GM21526 (cell line): ENCODE data around the gene KCTD14.
"Not testable (repeated sequence)": the region's sequence is repeated elsewhere in the genome, so short reads cannot be mapped to it uniquely, and the experiment has no call there.

ENCODE experiments used
- ATAC-seq: cut with Tn5 transposase; IDR thresholded peaks from one replicate; pipeline ENCODE4 v1.9.1; 2021; ENCODE audit warnings: moderate library complexity; ENCODE audit not compliant: unreplicated experiment, low FRiP score

The KCTD14 gene

GRCh38 chr11:78049348-78049747 is 26.3 kb upstream of the KCTD14 start:
- no peak for ATAC-seq

GRCh38 chr11:78048561-78048960 is 25.5 kb upstream of the KCTD14 start:
- ATAC-seq = no peak

GRCh38 chr11:78046486-78046854 is 23.4 kb upstream of the KCTD14 start:
- no peak for ATAC-seq

- peak; percentile 66 for ATAC-seq
Measured at GRCh38 chr11:78045851-78046485, 22.9 kb upstream of the KCTD14 start.

GRCh38 chr11:78044706-78045105 is 21.6 kb upstream of the KCTD14 start:
- no peak for ATAC-seq

- ATAC-seq = no peak
Measured at GRCh38 chr11:78041843-78042440, 18.9 kb upstream of the KCTD14 start.

- ATAC-seq = not testable (repeated sequence)
Measured at GRCh38 chr11:78041380-78041719, 18.3 kb upstream of the KCTD14 start.

- ATAC-seq = no peak
Measured at GRCh38 chr11:78040691-78041379, 17.8 kb upstream of the KCTD14 start.

- no peak for ATAC-seq
Measured at GRCh38 chr11:78039919-78040671, 17.0 kb upstream of the KCTD14 start.

GRCh38 chr11:78039391-78039918 is 16.4 kb upstream of the KCTD14 start:
- no peak for ATAC-seq

GRCh38 chr11:78038697-78039313 is 15.7 kb upstream of the KCTD14 start:
- ATAC-seq = no peak

GRCh38 chr11:78037825-78038620 is 14.9 kb upstream of the KCTD14 start:
- no peak for ATAC-seq

- no peak for ATAC-seq
Measured at GRCh38 chr11:78037056-78037455, 14.0 kb upstream of the KCTD14 start.

- ATAC-seq = no peak
Measured at GRCh38 chr11:78036313-78036712, 13.2 kb upstream of the KCTD14 start.

- ATAC-seq = no peak
Measured at GRCh38 chr11:78034623-78035022, 11.5 kb upstream of the KCTD14 start.

- no peak for ATAC-seq
Measured at GRCh38 chr11:78033040-78033439, 10.0 kb upstream of the KCTD14 start.

GRCh38 chr11:78032090-78032489 is 9.0 kb upstream of the KCTD14 start:
- no peak for ATAC-seq

GRCh38 chr11:78031629-78032028 is 8.6 kb upstream of the KCTD14 start:
- ATAC-seq = no peak

GRCh38 chr11:78030429-78031325 is 7.6 kb upstream of the KCTD14 start:
- ATAC-seq = no peak
